Endothelial cell of umbilical vein (primary cell): ENCODE data around the gene ATXN7. TPM values are rescaled to one million over a fixed set of nuclear protein-coding genes. Genes with fewer than 3 reads are reported as not detected.

ENCODE experiments used
- BruUV-seq: library from RNA; stranded (reverse); fragments of 400-500 nt; replicated peaks from 2 replicates; lab custom pipeline; 2021; lab: Mats Ljungman, UMichigan
- CTCF ChIA-PET: fragments of 300-600, 350-600 bp; sonication (Branson Sonifier 250); formaldehyde crosslinking; loops from one replicate; lab custom pipeline; 2021; ENCODE audit warnings: antibody characterized with exemption, inconsistent platforms; lab: Charles Lee
- POLR2A ChIA-PET: fragments of 300-600, 350-600 bp; sonication (Branson Sonifier 250); formaldehyde crosslinking; loops from one replicate; lab custom pipeline; 2021; ENCODE audit warnings: antibody characterized with exemption, inconsistent platforms; lab: Charles Lee
- DNase-seq: peaks from one replicate; pipeline ENCODE4 v3.0.0-alpha.2; 2011; ENCODE audit warnings: low read depth, low spot score
- FAIRE-seq: peaks from 2 replicates; lab custom pipeline; 2011; peaks lifted over from hg19 to GRCh38; lab: Jason Lieb, UNC
- H2AFZ ChIP-seq: 2 replicates; pipeline ENCODE4 v1.6.0; 2012; ENCODE audit warnings: low read depth, low read length, control low read depth, inconsistent platforms
- H3K27ac ChIP-seq: 2 replicates; pipeline ENCODE4 v1.5.1; 2011; ENCODE audit warnings: low read depth, mild to moderate bottlenecking, control low read depth, low read length, moderate library complexity; ENCODE audit not compliant: insufficient read depth
- H3K27me3 ChIP-seq, 2 experiments: 2 replicates each; pipeline versions ENCODE4 v1.6.0 to v1.6.1; 2011; ENCODE audit warnings: low read length in 2 of 2, mixed read lengths in 1 of 2; ENCODE audit not compliant: control insufficient read depth in 2 of 2, insufficient read depth in 2 of 2
- H3K36me3 ChIP-seq, 2 experiments: 2 replicates in 1 of 2; 3 replicates in 1 of 2; pipeline ENCODE4 v1.5.1; 2011; ENCODE audit warnings: low read length in 2 of 2, mild to moderate bottlenecking in 1 of 2, moderate library complexity in 1 of 2; ENCODE audit not compliant: control insufficient read depth in 2 of 2, insufficient read depth in 2 of 2; ENCODE audit errors: extremely low read depth in 1 of 2
- H3K4me1 ChIP-seq: 3 replicates; pipeline ENCODE4 v1.5.1; 2011; ENCODE audit warnings: mild to moderate bottlenecking, low read length; ENCODE audit not compliant: control insufficient read depth, insufficient read depth; ENCODE audit errors: extremely low read depth
- H3K4me2 ChIP-seq: 2 replicates; pipeline ENCODE4 v1.6.1; 2011; ENCODE audit warnings: low read length, control low read depth, mixed read lengths; ENCODE audit not compliant: insufficient read depth
- H3K4me3 ChIP-seq, 3 experiments: fragments of 200-600 bp in 1 of 3; sonication (generic), shearing (Covaris generic) in 1 of 3; replicated peaks in 1 of 3; 2 replicates each; pipeline ENCODE4 v1.5.1; 2011 to 2016; ENCODE audit warnings: control low read depth in 3 of 3, low read length in 3 of 3, mild to moderate bottlenecking in 2 of 3, inconsistent platforms in 1 of 3, low read depth in 1 of 3, moderate library complexity in 1 of 3; ENCODE audit not compliant: insufficient read depth in 1 of 3
- H3K79me2 ChIP-seq: 2 replicates; pipeline ENCODE4 v1.6.0; 2012; ENCODE audit warnings: low read length, inconsistent platforms; ENCODE audit not compliant: control insufficient read depth, insufficient read depth
- H3K9ac ChIP-seq: replicated peaks from 2 replicates; pipeline ENCODE3; 2011; ENCODE audit warnings: low read length, control low read depth; ENCODE audit not compliant: insufficient read depth; ENCODE audit errors: extremely low read depth
- H3K9me1 ChIP-seq: replicated peaks from 3 replicates; pipeline ENCODE4 v1.6.0; 2011; ENCODE audit warnings: mild to moderate bottlenecking, low read length; ENCODE audit not compliant: control insufficient read depth, insufficient read depth; ENCODE audit errors: extremely low read depth
- H3K9me3 ChIP-seq: replicated peaks from 2 replicates; pipeline ENCODE4 v1.5.1; 2012; ENCODE audit warnings: low read length, inconsistent platforms; ENCODE audit not compliant: control insufficient read depth, insufficient read depth
- H4K20me1 ChIP-seq: replicated peaks from 2 replicates; pipeline ENCODE3; 2011; ENCODE audit warnings: mild to moderate bottlenecking, low read length; ENCODE audit not compliant: control insufficient read depth, insufficient read depth; ENCODE audit errors: extremely low read depth
- CTCF ChIP-seq, 2 donors: IDR thresholded peaks; 1 replicate in 1 of 2; 2 replicates in 1 of 2; pipeline ENCODE4 v1.5.1; 2011; ENCODE audit warnings: low read length in 2 of 2, mild to moderate bottlenecking in 2 of 2, moderate library complexity in 2 of 2, control low read depth in 1 of 2, inconsistent platforms in 1 of 2, low read depth in 1 of 2; ENCODE audit not compliant: insufficient read depth in 1 of 2; ENCODE audit errors: extremely low read depth in 1 of 2
- EZH2 ChIP-seq: IDR thresholded peaks from 2 replicates; pipeline ENCODE4 v1.6.1; 2012; ENCODE audit warnings: borderline replicate concordance, low read depth, mild to moderate bottlenecking, moderate library complexity, low read length, inconsistent platforms; ENCODE audit not compliant: severe bottlenecking
- FOS ChIP-seq: IDR thresholded peaks from 2 replicates; pipeline ENCODE4 v1.6.1; 2011; ENCODE audit warnings: mild to moderate bottlenecking, low read length, moderate library complexity, borderline replicate concordance; ENCODE audit not compliant: insufficient read depth
- GATA2 ChIP-seq: IDR thresholded peaks from 2 replicates; pipeline ENCODE4 v1.7.0; 2011; ENCODE audit warnings: low read depth, mild to moderate bottlenecking, moderate library complexity, mixed read lengths, low read length; ENCODE audit not compliant: insufficient read length, insufficient read depth
- JUN ChIP-seq: IDR thresholded peaks from 2 replicates; pipeline ENCODE4 v1.6.1; 2011; ENCODE audit warnings: borderline replicate concordance, low read depth; ENCODE audit not compliant: insufficient read length, insufficient read depth
- MAX ChIP-seq: IDR thresholded peaks from 2 replicates; pipeline ENCODE4 v1.6.1; 2011; ENCODE audit not compliant: insufficient read depth, insufficient read length
- MYC ChIP-seq: IDR thresholded peaks from one replicate; pipeline ENCODE4 v1.6.1; 2011; ENCODE audit warnings: mild to moderate bottlenecking, low read depth, low read length
- POLR2A ChIP-seq: IDR thresholded peaks from 2 replicates; pipeline ENCODE4 v1.6.1; 2012; ENCODE audit warnings: low read depth, mild to moderate bottlenecking, control low read depth, low read length
- POLR2AphosphoS5 ChIP-seq: IDR thresholded peaks from 2 replicates; pipeline ENCODE4 v1.6.1; 2012; ENCODE audit warnings: low read depth, mild to moderate bottlenecking, control low read depth, low read length, moderate library complexity; ENCODE audit not compliant: insufficient read depth
- dilution Hi-C: fragments of 300-500 bp; cut with MboI; formaldehyde crosslinking; loops from one replicate; pipeline ENCODE4 v1.15.0; 2019; ENCODE audit warnings: low sequenced_read_pairs; ENCODE audit not compliant: extremely low pct_ligation_motif_present
- intact Hi-C: fragments of 100-400 bp; cut with micrococcal nuclease; formaldehyde crosslinking; loops from one replicate; pipeline ENCODE4 v1.10.0; 2022
- polyA plus RNA-seq, 4 experiments: library from polyadenylated mRNA; depleted of rRNA in 3 of 4; stranded (reverse) in 3 of 4; unstranded in 1 of 4; fragments of >200 nt; gene quantifications; 2 replicates each; pipeline versions ENCODE4 v1.2.1 to v1.2.3, GENCODE V29; 2011 to 2012; ENCODE audit warnings: missing spikeins in 1 of 4
- total RNA-seq: library from RNA; stranded (reverse); gene quantifications from 2 replicates; pipeline ENCODE4 v1.2.3, GENCODE V29; 2021

ATXN7 gene
- total and polyA plus RNA-seq, 2 donors (not counting 3 experiments of a cell fraction or from before 2014, with no cell fraction given): 21.2 to 34.7 TPM

GRCh38 chr3:64023861-64024223 lies 160.2 kb downstream of the ATXN7 start:
- Histone ChIP-seq H3K4me2 (peak overlapping the region; percentile 34), H3K79me2 (peaks cover 27% of the 10 kb centered on the region), H3K4me3 (peak overlapping the region in 1 of 3 experiments; percentile 83), H2AFZ (peak overlapping the region; percentile 86), H3K9me1 (no peaks in the 10 kb centered on the region), H3K27ac (no peak overlapping the region), H3K9ac (peak overlapping the region; percentile 94), H3K27me3 (peaks cover 12 to 22% of the 10 kb centered on the region in 2 experiments), H3K9me3 (no peaks in the 10 kb centered on the region), H3K4me1 (peaks cover 11% of the 10 kb centered on the region), H3K36me3 (peaks cover 2 to 6% of the 10 kb centered on the region in 2 experiments), H4K20me1 (no peaks in the 10 kb centered on the region)
- DNase-seq (no peak), FAIRE-seq (no peak)
- dilution Hi-C loops: no loop called here
- TF ChIP-seq JUN (no peak), CTCF (IDR thresholded peaks at IDR 0.05; ENCODE audit: extremely low read depth in 1 of 2, insufficient read depth in 1 of 2, low read depth in 1 of 2, low read length in 2 of 2) (no peak), EZH2 (no peak), POLR2A (no peak), GATA2 (no peak), MYC (no peak), FOS (no peak), MAX (no peak), POLR2AphosphoS5 (no peak)
- CTCF ChIA-PET: interaction anchor here (1.2 to 2.3 kb wide), 8 partner anchors 15 to 672 kb away, joined by 3 to 7 read pairs (median 4); partner anchors contain the start of gene PRICKLE2
- POLR2A ChIA-PET: no interaction called here
- intact Hi-C loops: loop anchor here (1.0 to 2.0 kb wide), 3 partner anchors 165 to 675 kb away; no protein-coding TSS in a partner anchor
- no TSS peak for BruUV-seq
